Astrocyte (in vitro differentiated cells and primary cell): ENCODE results near the gene NSMCE1.
"Not testable (repeated sequence)": the region's sequence is repeated elsewhere in the genome, so short reads cannot be mapped to it uniquely, and the experiment has no call there.

Experiments used
- EZH2 ChIP-seq: IDR thresholded peaks from 2 replicates; pipeline ENCODE4 v1.6.1; 2012; ENCODE audit warnings: mild to moderate bottlenecking, low read length, inconsistent platforms; ENCODE audit not compliant: insufficient read depth
- TF ChIP-seq, protein P1 (sequence below): IDR thresholded peaks from 2 replicates; pipeline ENCODE4 v1.5.1; 2011; ENCODE audit warnings: low read depth, mild to moderate bottlenecking, inconsistent platforms, low read length, moderate library complexity; ENCODE audit not compliant: insufficient read depth

DNA sequence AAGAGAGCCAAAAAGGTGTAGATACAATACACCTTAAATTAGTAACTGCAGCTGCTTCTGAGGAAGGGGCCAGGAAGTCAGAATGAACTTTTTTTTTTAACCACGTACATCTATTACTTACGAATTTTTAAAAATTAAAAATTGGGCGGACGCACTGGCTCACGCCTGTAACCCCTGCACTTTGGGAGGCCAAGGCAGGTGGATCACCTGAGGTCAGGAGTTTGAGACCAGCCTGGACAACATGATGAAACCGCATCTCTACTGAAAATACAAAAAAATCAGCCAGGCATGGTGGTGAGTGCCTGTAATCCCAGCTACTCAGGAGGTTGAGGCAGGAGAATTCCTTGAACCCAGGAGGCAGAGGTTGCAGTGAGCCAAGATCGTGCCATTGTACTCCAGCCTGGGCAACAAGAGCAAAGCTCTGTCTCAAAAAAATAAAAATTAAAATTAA, 5.9 kb upstream of the NSMCE1 start:
- TF ChIP-seq, protein P1, sequence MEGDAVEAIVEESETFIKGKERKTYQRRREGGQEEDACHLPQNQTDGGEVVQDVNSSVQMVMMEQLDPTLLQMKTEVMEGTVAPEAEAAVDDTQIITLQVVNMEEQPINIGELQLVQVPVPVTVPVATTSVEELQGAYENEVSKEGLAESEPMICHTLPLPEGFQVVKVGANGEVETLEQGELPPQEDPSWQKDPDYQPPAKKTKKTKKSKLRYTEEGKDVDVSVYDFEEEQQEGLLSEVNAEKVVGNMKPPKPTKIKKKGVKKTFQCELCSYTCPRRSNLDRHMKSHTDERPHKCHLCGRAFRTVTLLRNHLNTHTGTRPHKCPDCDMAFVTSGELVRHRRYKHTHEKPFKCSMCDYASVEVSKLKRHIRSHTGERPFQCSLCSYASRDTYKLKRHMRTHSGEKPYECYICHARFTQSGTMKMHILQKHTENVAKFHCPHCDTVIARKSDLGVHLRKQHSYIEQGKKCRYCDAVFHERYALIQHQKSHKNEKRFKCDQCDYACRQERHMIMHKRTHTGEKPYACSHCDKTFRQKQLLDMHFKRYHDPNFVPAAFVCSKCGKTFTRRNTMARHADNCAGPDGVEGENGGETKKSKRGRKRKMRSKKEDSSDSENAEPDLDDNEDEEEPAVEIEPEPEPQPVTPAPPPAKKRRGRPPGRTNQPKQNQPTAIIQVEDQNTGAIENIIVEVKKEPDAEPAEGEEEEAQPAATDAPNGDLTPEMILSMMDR, result not testable (repeated sequence)
- not testable (repeated sequence) for TF ChIP-seq EZH2
